Osteoblast (primary cell): ENCODE data around the gene SEC61B. TPM values are rescaled to one million over a fixed set of nuclear protein-coding genes. Genes with fewer than 3 reads are reported as not detected.

Source experiments
- DNase-seq: peaks from one replicate; pipeline ENCODE4 v3.0.0; 2011; ENCODE audit warnings: low spot score, mixed read lengths; ENCODE audit not compliant: insufficient read length; ENCODE audit errors: missing footprints
- H2AFZ ChIP-seq: 2 replicates; pipeline ENCODE4 v1.6.0; 2011; ENCODE audit warnings: mild to moderate bottlenecking, low read length
- H3K27ac ChIP-seq: 2 replicates; pipeline ENCODE4 v1.5.1; 2011; ENCODE audit warnings: mild to moderate bottlenecking, low read depth, low read length, moderate library complexity
- H3K27me3 ChIP-seq: 2 replicates; pipeline ENCODE4 v1.6.0; 2012; ENCODE audit warnings: mild to moderate bottlenecking, control low read depth, inconsistent platforms, low read length, moderate library complexity; ENCODE audit not compliant: insufficient read depth
- H3K36me3 ChIP-seq: 2 replicates; pipeline ENCODE4 v1.5.1; 2011; ENCODE audit warnings: mild to moderate bottlenecking, low read length, control low read depth, moderate library complexity; ENCODE audit not compliant: insufficient read depth
- H3K4me1 ChIP-seq: 2 replicates; pipeline ENCODE4 v1.5.1; 2011; ENCODE audit warnings: mild to moderate bottlenecking, low read length, control low read depth, moderate library complexity; ENCODE audit not compliant: insufficient read depth
- H3K4me2 ChIP-seq: 2 replicates; pipeline ENCODE4 v1.6.0; 2011; ENCODE audit warnings: mild to moderate bottlenecking, low read length; ENCODE audit not compliant: insufficient read depth
- H3K4me3 ChIP-seq: fragments of 200-600 bp; sonication (generic); 3 replicates; pipeline ENCODE4 v1.5.1; 2012; ENCODE audit warnings: mild to moderate bottlenecking, low read length, inconsistent platforms; ENCODE audit not compliant: insufficient read depth
- H3K79me2 ChIP-seq: 2 replicates; pipeline ENCODE4 v1.6.0; 2012; ENCODE audit warnings: mild to moderate bottlenecking, low read length, control low read depth, inconsistent platforms; ENCODE audit not compliant: insufficient read depth
- H3K9me3 ChIP-seq: 2 replicates; pipeline ENCODE4 v1.5.1; 2011; ENCODE audit warnings: low read depth, low read length, control low read depth
- H4K20me1 ChIP-seq: 2 replicates; pipeline ENCODE4 v1.6.0; 2012; ENCODE audit warnings: mild to moderate bottlenecking, low read length, control low read depth; ENCODE audit not compliant: insufficient read depth
- small RNA-seq: library from RNA; depleted of rRNA; stranded (forward); fragments of <200 nt; gene quantifications from one replicate; pipeline ENCODE3, GENCODE V24; 2012
- total RNA-seq: library from RNA; depleted of rRNA; stranded (reverse); fragments of >200 nt; gene quantifications from 2 replicates; pipeline ENCODE4 v1.2.3, GENCODE V29; 2012
- TF ChIP-seq, protein P1 (sequence below): IDR thresholded peaks from 2 replicates; pipeline ENCODE4 v1.5.1; 2011; ENCODE audit warnings: mild to moderate bottlenecking, low read depth, low read length, moderate library complexity; ENCODE audit errors: extremely low read depth

The SEC61B gene
- total RNA-seq, 1 donor: 73.1 TPM

DNA sequence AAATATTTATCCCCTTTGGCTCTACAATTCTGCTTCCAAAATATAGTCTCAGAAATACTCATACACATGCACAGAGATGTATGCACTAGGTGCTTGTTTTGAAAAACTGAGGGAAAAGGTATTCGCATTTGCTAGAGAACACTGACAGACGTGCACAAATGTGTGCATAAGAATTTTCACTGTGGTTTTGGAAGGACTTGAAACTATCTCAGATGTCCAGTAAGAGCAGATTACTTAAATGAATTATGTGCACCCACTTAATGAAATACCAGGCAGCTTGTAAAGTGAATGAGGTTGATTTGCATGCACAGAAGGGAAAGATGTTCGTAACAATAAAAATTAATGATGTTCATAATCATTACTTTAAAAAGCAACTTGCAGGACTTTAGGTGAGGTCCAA, 48.4 kb downstream of the SEC61B start:
- Histone ChIP-seq H3K79me2 (no peaks in the 10 kb centered on the region), H3K27ac (no peak overlapping the region), H3K4me1 (peaks cover 13% of the 10 kb centered on the region), H3K9me3 (no peaks in the 10 kb centered on the region), H3K36me3 (no peaks in the 10 kb centered on the region), H4K20me1 (no peaks in the 10 kb centered on the region), H3K4me3 (no peak overlapping the region), H2AFZ (no peak overlapping the region), H3K4me2 (no peak overlapping the region), H3K27me3 (no peaks in the 10 kb centered on the region)
- no peak for DNase-seq
- TF ChIP-seq, protein P1, sequence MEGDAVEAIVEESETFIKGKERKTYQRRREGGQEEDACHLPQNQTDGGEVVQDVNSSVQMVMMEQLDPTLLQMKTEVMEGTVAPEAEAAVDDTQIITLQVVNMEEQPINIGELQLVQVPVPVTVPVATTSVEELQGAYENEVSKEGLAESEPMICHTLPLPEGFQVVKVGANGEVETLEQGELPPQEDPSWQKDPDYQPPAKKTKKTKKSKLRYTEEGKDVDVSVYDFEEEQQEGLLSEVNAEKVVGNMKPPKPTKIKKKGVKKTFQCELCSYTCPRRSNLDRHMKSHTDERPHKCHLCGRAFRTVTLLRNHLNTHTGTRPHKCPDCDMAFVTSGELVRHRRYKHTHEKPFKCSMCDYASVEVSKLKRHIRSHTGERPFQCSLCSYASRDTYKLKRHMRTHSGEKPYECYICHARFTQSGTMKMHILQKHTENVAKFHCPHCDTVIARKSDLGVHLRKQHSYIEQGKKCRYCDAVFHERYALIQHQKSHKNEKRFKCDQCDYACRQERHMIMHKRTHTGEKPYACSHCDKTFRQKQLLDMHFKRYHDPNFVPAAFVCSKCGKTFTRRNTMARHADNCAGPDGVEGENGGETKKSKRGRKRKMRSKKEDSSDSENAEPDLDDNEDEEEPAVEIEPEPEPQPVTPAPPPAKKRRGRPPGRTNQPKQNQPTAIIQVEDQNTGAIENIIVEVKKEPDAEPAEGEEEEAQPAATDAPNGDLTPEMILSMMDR: no peak

- Histone ChIP-seq H3K79me2 (no peaks in the 10 kb centered on the region), H3K4me2 (no peak overlapping the region), H3K4me1 (peaks cover 7% of the 10 kb centered on the region), H4K20me1 (no peaks in the 10 kb centered on the region), H3K36me3 (no peaks in the 10 kb centered on the region), H2AFZ (no peak overlapping the region), H3K27ac (no peak overlapping the region), H3K27me3 (peaks cover 1% of the 10 kb centered on the region), H3K4me3 (no peak overlapping the region), H3K9me3 (no peaks in the 10 kb centered on the region)
- TF ChIP-seq, protein P1: no peak
- DNase-seq: no peak
Measured at GRCh38 chr9:99272836-99273235, 50.8 kb downstream of the SEC61B start.

DNA sequence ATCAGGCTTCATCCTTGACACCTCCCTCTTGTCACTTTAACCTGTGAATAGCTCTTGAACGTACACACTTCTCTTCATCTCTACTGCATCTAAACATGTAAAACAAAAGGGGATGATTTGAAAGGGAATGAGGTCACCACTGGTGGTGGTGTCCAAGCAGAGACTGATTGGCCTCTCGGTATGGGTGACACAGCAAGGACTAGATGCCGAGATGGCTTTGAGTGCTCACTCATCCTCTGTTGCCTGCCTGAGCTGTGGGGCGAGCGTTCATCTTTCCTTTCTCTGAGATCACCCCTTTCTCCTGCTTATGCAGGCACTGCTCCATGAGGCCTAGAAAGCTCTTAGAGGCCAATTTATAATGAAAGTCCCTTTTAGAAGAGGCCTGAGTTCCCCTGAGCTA, 51.9 kb downstream of the SEC61B start:
- no peaks in the 10 kb centered on the region for H3K9me3 ChIP-seq
- H3K79me2 ChIP-seq: no peaks in the 10 kb centered on the region
- H4K20me1 ChIP-seq: no peaks in the 10 kb centered on the region

GRCh38 chr9:99274495-99274894, 52.4 kb downstream of the SEC61B start:
- no peaks in the 10 kb centered on the region for H4K20me1 ChIP-seq
- no peak overlapping the region for H2AFZ ChIP-seq
- no peak overlapping the region for H3K4me3 ChIP-seq
- no peaks in the 10 kb centered on the region for H3K79me2 ChIP-seq
- no peak for DNase-seq
- H3K4me1 ChIP-seq: no peaks in the 10 kb centered on the region
- H3K4me2 ChIP-seq: no peak overlapping the region
- peaks cover 6% of the 10 kb centered on the region for H3K27me3 ChIP-seq
- no peaks in the 10 kb centered on the region for H3K36me3 ChIP-seq
- TF ChIP-seq, protein P1: no peak
- H3K9me3 ChIP-seq: no peaks in the 10 kb centered on the region
- no peak overlapping the region for H3K27ac ChIP-seq

More for the DNA sequence above, 51.9 kb downstream of the SEC61B start:
- Histone ChIP-seq H3K4me2 (no peak overlapping the region), H3K36me3 (no peaks in the 10 kb centered on the region), H3K27ac (no peak overlapping the region), H2AFZ (no peak overlapping the region), H3K4me1 (peaks cover 3% of the 10 kb centered on the region), H3K4me3 (no peak overlapping the region), H3K27me3 (peaks cover 6% of the 10 kb centered on the region)
- TF ChIP-seq, protein P1: no peak
- DNase-seq: no peak

Small RNAs within 50 kb of the gene (small RNA-seq; reads per million reads assigned to genes)
- not detected for gene RN7SL794P

Other genes starting within 250 kb of the SEC61B start
- gene TGFBR1, start 117.2 kb upstream of the SEC61B start, total RNA-seq: 114 and 122 TPM in 2 replicates
- 45.1 and 51.8 TPM in 2 replicates for gene ALG2, start 340 bp upstream of the SEC61B start, total RNA-seq